ENCODE results near the gene LARP4B.

GRCh38 chr10:816091-816477 lies 115.4 kb downstream of the LARP4B start:
- TF ChIP-seq CTCF (IDR thresholded peaks at IDR 0.05) (no peak), POLR2A (IDR thresholded peaks at IDR 0.05) (no peak)

All from testis (tissue), 2 donors.